Stimulated activated CD4-positive, alpha-beta T cell treated with anti-CD3 and anti-CD28 coated beads, Interleukin-15, amount 100 ng/mL, for 24 hours (primary cell): ENCODE results near the gene DHRS7C.
A peak's percentile ranks its signal among the peaks of the same experiment; 100 is the strongest.

Experiments used
- DNase-seq: peaks from one replicate; pipeline ENCODE4 v3.0.0-alpha.2; 2020

The DHRS7C gene

DNA sequence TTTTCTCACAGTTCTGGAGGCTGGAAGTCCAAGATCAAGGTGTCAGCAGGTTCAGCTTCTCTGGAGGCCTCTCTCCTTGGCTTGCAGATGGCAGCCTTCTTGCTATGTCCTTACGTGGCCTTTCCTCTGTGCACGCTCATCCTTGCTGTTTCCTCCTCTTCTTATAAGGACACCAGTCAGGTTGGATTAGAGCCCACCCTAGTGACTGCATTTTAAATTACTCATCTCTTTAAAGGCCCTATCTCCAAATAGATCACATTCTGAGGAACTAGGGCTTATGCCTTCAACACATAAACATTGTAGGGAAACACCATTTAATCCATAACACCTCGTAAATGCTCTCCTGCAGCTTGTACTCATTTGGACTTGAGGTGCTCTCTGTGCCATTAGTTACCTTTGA is 36.3 kb downstream of the DHRS7C start:
- no peak for DNase-seq

DNA sequence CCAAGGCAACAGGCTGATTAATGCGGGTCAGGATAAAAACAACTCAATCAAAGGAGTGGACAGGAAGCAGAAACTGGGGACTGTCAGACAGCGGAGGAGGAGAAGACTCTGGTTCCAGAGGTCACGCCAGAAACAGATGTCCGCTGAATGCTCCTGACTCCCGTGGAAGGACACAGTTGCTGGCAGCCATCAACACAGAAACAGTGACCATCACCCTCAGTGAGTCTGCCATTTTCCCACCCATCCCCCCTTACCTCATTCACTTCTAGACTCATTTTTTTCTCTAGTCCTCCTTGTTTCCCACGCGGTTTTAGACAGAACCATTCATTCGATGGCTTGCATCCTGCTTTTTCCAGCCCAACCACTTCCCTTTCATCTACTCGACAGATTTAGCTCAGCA is 40.9 kb downstream of the DHRS7C start:
- DNase-seq = no peak

DNA sequence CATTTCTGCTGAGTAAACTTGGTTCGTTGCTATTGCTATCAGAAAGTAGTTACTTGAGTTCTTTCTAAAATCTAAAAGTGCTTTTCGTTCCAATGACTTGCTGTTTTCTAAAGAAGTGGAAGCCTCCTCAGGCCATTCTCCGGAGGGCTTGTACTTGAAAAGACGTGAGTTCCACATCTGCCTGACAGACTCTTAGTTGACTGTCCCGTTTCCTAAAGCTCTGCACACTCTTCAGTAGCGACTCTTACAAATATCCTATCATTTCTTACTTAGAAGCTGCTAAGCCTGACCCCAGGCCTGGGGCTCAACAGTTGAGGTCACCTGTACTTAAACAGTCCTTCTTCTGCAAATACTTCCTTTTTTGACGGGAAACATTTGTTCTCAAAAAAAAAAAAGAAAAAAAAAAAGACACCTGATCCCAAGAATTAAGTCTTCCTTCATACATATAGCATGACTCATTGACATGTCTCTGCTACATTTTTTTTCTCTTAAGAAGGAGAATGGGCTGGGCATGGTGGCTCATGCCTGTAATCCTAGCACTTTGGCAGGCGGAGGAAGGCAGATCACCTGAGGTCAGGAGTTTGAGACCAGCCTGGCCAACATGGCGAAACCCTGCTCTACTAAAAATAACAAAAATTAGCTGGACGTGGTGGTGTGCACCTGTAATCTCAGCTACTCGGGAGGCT is 61.5 kb downstream of the DHRS7C start:
- DNase-seq = no peak

DNA sequence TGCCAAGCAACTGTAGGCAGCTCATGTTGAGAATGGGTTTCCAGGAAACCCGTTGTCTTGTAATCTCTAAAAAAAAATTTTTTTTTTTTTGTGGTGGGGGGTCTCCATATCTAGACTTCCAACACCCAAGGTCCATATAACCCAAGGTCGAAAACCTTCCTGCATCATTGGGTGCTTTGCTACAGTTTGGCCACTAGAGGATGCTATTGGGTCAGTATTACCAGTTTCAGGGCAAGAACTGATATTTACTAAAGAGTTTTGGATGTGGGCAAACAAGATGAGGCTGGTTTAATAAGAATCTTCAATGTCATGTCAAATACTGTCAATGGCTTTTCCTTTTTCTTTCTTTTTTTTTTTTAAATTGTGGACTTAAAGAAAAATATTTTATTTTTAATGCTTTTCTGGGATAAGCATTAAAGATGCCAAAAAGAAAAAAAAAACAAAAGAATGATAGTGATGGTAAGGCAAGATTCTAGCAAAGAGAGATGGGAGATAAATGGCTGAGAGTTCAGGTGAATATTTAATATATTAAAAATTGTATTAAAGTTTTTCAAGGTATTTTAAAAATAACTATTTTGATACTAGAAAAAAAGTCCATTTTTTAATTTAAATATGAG is 62.2 kb downstream of the DHRS7C start:
- peak; percentile 5 for DNase-seq

DNA sequence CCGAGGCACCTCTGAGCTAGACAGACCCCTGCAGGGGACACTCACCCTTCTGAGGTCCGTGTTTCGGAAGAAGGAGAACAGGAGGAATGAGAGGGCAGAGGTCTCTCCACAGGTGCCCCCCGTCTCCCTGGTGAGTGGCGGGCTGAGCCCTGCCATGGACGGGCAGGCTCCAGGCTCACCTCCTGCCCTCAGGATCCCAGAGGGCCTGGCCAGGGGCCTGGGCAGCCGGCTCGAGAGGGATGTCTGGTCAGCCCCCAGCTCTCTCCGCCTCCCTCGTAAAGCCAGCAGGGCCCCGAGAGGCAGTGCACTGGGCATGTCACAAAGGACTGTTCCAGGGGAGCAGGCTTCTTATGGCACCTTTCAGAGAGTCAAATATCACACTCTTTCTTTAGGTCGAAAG is 62.8 kb downstream of the DHRS7C start:
- DNase-seq = no peak

DNA sequence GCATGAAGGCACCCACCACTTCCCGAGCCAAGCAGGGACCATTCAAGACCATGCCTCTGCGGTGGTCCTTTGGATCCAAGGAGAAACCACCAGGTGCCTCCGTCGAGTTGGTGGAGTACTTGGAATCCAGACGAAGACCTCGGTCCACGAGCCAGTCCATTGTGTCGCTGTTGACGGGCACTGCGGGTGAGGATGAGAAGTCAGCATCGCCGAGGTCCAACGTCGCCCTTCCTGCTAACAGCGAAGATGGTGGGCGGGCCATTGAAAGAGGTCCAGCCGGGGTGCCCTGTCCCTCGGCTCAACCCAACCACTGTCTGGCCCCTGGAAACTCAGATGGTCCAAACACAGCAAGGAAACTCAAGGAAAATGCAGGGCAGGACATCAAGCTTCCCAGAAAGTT is 63.4 kb downstream of the DHRS7C start:
- no peak for DNase-seq

DNA sequence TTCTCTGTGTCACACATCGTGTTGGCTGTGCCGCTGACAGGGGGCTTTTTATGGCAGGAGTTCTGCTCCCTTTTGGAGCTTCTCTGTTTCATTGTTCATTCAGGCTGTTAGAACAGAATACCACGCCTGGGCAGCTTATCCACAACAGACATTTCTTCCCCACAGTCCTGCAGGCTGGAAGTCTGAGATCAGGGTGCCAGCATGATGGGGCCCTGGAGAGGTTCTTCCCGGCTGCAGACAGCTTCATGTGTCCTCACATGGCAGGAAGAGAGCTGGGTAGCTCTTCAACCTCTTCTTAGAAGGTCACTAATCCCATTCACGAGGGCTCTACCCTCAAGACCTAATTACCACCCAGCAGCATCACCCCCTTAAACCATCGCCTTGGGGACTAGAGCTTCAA is 65.1 kb downstream of the DHRS7C start:
- DNase-seq = no peak

DNA sequence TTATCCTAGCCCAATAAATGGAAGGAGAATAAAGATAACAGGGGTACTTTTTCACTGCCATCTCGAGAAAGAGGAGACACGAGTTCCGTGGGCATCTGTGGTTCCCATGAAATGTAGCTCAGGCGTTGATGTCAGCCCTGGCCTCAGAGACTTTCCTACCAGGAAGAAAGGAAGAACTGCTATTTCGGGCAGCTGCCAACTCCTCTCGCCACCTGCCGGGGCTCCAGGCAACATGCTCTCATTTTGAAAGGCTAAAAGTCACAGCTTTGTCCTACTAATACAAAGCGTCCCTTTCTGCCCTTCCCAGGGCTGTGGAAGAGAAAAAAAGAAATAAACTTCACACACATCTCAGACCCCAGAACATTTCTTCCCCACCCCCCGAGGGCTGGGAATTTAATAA is 65.8 kb downstream of the DHRS7C start:
- no peak for DNase-seq
